ENCODE measurements around the gene TBC1D5. TPM values are rescaled to one million over a fixed set of nuclear protein-coding genes. Genes with fewer than 3 reads are reported as not detected.

Gene TBC1D5
- total and polyA plus RNA-seq, 8 donors = 47.4 to 74.8 (median 55.3) TPM

DNA sequence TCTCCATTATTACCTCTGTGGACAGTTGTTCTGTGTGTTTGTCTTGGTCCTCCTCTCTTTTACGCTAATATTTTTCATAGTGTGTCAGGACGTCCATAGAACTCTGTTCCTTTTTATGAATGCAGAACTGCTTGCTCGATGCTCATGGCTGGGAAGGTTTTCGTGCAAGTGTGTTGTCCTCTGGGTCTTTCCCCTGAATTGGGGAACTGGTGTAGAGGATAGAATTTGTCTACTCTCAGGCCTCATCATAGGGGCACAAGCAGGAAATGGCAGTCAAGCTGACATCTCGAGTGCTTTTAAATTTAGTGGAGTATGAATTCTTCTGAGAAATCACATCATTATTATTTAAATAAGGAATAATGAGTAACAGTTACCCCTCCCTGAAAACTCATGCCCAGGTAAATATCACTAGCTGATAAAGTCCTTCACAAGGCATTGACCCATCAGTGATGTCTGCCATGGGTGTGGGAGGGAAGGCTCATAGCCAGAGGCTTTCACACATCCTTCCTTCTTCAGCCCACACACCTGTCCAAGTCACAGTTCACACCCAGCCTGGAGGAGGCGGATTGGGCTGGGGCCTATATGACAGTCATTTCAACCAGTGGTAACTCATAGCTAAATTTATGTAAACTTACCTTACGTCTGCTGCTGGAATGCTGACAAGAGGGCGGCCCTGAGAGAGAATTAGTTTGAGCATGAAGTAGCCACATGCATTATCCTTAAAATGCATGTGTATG, 631.6 kb downstream of the TBC1D5 start:
- ATAC-seq (no peak), DNase-seq (no peak)
- Histone ChIP-seq H3K27ac (no peak overlapping the region), H3K27me3 (no peaks in the 10 kb centered on the region), H3K4me1 (no peaks in the 10 kb centered on the region), H3K9me3 (no peaks in the 10 kb centered on the region), H3K36me3 (no peaks in the 10 kb centered on the region), H3K4me3 (no peak overlapping the region)
- TF ChIP-seq, protein P1, sequence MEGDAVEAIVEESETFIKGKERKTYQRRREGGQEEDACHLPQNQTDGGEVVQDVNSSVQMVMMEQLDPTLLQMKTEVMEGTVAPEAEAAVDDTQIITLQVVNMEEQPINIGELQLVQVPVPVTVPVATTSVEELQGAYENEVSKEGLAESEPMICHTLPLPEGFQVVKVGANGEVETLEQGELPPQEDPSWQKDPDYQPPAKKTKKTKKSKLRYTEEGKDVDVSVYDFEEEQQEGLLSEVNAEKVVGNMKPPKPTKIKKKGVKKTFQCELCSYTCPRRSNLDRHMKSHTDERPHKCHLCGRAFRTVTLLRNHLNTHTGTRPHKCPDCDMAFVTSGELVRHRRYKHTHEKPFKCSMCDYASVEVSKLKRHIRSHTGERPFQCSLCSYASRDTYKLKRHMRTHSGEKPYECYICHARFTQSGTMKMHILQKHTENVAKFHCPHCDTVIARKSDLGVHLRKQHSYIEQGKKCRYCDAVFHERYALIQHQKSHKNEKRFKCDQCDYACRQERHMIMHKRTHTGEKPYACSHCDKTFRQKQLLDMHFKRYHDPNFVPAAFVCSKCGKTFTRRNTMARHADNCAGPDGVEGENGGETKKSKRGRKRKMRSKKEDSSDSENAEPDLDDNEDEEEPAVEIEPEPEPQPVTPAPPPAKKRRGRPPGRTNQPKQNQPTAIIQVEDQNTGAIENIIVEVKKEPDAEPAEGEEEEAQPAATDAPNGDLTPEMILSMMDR (IDR thresholded peaks at IDR 0.05) = no peak
- intact Hi-C loops (cut with DNase I) = no loop called here
